Hepatic stellate cell (primary cell): Measurements from ENCODE around the gene REV3L.
A peak's percentile ranks its signal among the peaks of the same experiment; 100 is the strongest.

Experiments used
- DNase-seq: peaks from one replicate; pipeline ENCODE4 v3.0.0; 2011; ENCODE audit warnings: low spot score

REV3L gene

DNA sequence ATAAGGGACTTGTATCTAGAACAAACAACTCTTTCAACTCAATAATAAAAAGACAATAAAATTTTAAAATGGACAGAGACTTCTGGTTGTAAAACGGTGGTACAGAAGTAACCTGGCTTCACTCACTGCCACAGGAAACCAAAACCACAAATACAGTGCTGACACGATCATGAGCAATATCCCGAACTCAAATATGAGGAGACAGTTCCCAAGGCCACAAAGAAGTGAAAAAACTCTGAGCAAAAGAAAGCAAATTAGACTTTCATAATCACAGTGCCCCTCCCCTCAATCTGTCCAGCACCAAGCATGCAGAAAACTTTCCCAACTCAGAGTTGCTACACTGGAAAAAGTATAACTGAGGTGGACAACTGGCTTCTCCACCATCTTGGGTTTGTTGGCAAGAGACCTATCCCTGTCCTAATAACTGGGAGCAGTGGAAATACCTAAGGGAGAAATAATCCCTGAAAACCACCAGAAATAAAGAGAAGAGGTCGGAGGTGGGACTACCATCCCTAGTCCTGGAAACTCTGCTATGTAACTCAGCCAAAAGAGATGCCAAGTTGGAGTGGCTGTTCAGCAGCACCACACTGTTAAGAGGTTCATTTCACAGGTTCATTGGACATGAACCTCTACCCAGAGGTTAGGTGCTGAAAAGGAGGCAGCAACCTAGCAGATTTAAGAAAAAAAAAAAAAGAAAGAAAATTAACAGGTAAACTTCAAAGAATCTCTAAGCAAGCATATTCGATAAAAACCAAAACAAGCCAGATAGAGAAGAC is 55.5 kb downstream of the REV3L start:
- peak; percentile 60 for DNase-seq

DNA sequence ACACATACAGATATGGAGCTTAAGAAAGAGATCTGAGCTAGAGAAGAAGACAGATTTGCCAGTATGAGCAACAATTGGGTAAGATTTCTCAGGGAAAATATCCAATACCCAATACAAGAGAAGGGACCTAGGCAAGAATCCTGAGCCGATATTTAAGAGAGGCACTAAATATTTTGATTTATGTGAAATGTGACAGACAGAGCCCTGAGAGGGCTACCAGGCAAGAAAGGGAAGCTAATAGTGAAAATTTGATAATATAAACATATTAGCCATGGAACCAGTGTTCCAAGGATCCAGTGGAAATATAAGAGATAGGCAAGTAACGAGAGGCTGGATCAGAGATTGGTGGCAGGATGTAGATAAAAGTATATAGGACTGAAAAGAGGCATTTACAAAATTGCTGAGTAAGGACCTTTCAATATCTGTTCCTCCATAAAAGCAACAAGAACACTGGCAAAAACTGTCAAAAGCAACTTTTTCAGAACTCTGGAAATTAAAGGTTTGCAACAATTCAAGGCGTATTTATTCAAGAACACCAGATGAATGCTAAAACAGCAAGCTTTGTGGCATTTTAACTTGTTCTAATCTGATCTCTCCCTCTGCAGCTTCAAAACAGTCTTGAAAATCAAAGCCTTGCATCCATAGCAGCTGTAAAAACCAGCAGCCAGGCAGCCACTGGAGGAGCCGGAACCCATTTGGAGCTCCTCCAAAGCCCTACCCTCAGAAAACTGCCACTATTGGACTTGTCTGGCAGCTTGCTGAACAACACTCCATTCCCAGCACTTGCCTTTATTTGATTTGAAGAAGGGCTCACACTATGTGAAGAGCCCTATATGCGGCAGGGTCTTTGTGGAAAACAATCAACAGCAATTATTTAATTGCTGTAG is 58.8 kb downstream of the REV3L start:
- DNase-seq = no peak

DNA sequence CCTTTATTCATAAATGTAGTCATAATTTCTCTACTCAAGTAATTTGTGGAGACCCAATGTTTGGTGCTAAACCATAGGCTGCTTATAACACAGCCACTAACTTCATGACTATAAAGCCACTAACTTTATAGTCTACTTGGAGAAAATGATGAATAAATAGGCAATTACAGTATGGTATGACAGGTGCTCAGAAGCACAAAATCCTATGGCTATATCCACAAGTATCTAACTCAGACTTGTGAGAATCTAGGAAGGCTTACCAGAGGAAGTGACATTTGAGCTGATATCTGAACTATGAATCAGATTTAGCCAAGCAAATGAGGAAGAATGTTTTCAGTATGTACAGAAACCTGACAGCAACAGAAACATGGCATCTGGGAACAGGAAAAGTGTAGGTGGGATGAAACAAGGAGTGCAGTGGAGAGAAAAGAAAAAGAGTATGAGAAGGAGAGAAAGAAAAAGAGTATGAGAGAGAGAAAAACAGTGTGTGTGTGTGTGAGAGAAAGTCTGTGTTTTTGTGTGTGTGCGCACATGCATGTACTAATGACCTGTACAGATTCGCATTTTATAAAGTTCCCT is 59.9 kb downstream of the REV3L start:
- DNase-seq = no peak

DNA sequence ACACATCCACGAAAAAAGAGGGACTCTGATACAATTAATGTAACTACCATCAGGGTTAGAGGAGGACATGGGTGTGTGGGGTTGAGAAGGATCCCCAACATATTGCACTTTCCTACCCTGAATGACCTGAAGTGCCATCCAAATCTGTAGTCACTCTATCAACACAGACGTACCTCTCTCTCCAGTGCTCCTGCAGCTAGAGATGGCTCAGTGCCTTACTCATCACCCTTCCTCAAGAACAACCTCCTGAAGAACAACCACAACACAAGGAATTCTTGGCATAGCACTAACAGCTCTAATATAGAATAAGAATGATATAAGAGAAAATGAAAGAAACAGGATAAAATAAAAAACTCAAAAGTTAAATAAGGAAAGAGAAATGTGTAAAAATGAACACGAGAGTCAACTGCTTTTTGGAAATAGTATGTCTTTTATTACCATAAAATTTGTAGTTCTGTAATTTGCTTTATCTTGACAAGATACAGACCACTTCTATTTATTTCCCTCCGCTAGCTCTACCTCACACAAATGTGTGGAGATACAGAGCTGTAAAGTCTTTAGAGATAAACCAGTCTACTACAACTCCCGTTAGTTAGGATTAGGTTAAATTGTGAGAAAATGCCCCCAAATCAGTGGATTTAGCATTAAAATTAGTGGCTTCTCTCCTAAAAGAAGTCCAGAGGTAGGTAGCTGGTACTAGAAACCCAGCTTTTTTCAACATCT is 63.9 kb downstream of the REV3L start:
- no peak for DNase-seq

DNA sequence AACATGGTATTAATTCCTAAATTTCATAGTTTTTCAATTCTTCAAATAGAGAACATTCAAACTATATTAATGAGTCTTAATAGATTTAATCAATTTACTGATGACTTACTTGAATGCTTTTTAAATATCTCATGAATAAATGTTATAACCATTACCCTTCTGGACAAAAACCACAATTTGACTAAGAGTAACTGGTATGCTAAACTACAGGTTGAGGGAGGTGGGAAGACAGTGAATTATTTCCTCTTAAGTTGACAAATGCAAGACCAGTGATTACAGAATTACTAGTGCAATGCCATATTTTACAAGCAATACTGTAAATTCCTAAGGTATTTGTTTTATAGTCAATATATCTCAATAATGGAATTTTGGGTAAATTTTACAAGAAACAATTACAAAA is 65.1 kb downstream of the REV3L start:
- no peak for DNase-seq

DNA sequence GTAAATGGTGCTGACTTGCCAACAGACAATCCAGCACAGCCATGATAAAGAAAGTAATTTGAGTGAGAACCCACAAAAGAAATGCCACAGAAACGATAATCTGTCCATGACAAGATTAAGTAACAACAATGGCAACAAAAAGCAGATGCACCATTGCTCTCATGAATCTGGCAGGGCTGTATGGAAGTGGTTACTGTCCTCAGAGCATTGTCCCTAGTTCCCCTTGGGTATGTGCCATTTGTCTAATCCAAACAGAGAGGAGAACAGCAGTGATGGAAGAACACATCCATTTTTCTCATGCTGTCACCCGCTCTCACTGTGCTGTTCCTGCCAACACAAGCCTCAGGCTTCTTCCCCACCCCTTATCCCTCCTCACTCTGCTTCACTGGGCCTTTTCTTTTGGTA is 65.8 kb downstream of the REV3L start:
- DNase-seq = no peak

DNA sequence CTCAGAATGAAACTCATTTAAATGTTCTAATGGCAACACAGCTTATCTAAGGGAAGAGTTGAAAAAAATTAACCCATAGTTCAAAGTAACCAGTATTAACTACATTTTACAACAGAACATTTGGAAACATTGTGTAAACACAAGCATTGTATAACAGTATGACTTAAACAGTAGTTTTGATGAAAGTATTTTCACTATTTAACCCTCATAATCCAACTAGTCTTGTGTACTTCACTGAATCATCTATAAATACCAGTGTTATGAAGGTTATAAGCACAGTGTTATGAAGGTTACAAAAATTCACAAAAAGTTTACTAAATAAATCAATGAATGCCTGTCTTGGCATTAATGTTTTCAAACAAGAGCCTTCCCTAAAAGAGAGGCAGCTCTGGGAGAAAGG is 66.5 kb downstream of the REV3L start:
- DNase-seq = no peak

DNA sequence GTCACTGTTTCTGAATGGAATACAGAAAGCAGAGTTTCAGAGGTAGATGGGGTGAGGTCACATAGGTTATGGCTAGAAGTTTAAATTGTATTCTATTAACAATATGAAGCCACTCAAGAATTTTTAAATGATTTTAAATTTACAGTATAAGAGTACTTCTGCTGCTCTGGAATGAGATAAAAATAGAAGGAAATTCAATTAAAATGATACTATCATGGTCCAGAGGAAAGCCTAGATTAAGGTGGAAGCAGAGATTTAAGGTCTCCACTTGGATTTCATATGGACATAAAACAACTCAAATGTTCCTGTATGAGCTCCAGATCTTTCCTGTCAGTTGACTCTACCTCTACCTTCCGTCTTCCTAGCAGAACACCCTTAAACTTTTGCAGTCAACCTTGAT is 68.6 kb downstream of the REV3L start:
- no peak for DNase-seq

DNA sequence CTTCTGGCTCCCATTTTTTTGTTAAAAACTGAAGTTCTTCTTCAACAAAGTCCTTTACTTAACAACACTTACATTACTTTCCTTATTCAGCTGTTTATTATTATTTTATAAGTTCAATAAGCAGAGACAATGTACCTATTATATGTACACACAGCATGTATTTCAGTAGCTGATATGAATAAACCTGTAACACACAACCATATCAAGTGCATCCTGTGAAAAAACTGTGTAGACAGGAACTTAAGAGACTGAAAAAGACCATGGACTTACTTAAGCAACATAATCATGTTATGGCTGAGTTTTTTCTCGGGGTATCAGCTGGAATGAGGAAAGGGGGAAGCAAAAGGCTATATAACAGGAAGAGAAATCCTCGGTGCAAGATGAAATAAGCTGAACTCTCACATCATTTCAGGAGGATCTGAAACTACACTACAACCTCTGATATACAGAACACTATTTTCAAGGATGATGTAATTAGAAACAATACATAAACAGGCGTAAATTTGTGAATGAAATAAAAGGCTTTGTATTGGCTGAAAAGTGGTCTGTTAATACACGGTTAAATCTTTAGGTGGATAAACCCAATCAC is 70.9 kb downstream of the REV3L start:
- no peak for DNase-seq

DNA sequence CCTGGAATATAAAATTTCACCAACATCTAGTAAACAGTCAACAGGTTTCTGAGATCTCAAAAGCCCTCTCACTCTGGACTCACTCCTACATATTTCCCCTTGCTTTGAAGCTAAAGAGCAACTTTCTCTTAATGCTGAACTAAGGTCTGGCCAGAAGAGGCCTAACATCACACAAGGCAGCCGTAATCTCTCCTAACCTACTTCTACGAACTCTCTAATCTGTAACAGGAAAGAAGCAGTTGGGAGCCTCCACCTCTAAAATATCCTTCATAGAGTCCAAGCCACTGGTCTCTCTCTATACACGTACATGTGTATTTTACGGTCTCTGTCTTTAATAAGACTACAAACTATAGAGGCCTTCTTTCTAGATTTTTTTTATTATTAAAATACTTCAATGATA is 72.0 kb downstream of the REV3L start:
- no peak for DNase-seq

DNA sequence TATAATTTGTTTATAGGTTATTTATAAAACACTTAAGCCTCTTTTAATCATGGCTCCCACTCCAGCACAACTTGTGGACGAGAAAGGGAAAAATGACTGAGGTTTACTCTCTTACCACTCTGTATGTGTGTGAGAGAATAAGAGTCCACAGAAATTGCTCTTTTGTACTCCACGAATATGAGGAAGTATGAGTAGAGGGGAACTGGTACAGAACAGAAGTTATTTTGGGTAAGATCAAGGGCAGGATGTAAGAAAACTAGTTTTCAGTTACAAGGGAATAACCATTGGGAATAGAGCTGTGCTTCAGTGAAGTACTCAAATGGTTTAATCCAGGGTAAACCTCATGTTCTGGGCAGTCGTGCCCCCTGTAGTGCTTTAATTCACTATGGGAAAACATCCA is 72.6 kb downstream of the REV3L start:
- no peak for DNase-seq

DNA sequence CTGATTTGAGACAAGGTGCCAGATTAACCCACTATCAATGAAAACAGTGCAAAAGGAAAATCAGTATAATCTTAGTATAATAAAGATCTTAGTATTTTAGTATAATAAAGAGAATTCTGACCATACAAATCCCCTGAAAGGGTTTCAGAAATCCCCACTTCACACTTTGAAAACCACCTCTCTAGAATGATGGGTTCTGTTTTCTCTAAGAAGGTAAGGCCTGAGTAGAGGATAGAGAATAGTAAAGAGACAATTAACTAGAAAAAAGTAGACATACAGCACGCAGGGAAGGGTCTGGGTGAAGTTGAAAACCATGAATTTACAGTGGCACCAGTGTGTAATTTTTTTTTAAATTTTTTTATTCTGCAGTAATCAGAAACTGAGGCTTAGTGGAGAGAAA is 73.6 kb downstream of the REV3L start:
- no peak for DNase-seq

DNA sequence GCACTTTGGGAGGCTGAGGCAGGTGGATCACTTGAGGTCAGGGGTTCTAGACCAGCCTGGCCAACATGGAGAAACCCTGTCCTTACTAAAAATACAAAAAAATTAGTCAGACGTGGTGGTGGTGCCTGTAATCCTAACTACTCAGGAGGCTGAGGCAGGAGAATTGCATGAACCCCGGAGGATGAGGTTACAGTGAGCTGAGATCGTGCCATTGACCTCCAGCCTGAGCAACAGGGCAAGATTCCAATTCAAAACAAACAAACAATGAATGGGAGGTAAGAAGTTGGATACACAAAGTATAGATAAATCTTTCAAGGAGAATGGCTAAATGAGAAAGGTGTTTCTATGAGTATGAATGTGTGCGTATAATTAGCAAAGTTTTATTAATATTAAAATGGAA is 75.3 kb downstream of the REV3L start:
- DNase-seq = no peak

DNA sequence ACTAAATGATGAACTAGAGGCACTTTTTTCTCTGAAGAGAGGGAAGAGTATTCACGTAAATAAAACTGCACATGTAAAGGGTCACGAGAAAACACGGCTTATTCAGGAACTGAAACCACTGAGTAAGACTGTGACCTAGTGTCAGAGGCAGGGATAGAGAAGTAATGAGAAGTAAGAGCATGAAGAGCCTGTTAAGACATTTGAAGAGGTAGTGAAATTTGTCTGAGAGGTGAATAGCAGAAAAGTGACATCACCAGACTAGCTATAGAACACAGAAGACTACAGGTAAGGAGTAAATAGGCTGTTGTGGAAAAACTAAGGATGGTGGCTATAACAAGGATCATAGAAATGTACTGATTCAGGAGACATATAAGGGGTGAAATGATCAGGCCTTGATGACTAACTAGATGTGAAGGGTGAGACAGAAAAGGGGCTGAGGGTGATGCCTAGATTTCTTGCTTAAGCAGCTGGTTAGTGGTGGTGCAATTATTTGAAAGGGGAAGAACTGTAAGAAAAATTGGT is 76.8 kb downstream of the REV3L start:
- DNase-seq = no peak

DNA sequence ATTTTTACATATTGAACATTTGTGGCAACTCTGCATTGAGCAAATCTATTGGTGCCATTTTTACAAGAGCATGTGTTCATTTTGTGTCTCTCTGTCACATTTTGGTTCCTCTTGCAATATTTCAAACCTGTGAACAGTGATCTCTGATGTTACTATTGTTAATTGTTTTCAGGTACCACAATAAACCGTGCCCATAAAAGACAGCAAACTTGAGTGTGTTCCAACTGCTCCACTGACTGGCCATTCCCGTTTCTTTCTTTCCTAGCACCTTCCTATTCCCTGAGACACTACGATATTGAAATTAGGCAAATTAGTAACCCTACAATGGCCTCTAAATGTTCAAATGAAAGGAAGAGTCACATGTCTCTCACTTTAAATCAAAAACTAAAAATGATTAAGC is 79.6 kb downstream of the REV3L start:
- no peak for DNase-seq

DNA sequence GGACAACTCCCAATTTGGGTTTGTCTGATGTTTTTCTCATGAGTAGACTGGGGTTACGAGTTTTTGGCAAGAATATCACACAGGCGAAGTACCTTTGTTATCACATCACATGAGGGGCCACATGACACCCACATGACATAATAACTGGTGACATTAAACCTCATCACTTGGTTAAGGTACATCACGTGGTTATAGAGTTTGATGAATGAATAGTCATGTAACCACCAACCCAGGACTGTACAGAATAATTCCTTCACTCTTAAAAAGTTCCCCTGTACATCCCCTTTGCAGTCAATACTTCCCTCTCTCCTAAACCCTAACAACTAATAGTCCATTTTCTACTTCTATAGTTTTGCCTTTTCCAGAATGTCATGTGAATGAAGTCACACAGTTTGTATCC is 83.4 kb downstream of the REV3L start:
- no peak for DNase-seq

DNA sequence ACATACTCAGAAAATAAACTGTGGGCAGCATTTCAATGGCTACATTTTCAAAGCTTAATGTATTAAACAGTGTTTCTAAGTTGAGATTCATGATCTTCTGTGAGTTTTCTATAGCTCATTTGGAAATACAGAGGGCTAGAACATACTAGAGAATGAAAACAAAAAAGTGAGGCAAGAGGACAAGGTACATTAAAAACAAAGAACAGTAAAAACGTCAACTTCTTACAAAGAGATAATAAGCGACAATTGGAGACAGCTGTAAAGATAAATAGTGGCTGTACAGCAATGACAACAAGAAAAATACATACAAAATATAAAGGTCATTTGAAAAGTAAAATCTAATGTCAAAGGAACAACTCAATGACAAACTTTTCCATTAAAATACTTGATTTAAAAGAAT is 94.3 kb downstream of the REV3L start:
- DNase-seq = no peak

DNA sequence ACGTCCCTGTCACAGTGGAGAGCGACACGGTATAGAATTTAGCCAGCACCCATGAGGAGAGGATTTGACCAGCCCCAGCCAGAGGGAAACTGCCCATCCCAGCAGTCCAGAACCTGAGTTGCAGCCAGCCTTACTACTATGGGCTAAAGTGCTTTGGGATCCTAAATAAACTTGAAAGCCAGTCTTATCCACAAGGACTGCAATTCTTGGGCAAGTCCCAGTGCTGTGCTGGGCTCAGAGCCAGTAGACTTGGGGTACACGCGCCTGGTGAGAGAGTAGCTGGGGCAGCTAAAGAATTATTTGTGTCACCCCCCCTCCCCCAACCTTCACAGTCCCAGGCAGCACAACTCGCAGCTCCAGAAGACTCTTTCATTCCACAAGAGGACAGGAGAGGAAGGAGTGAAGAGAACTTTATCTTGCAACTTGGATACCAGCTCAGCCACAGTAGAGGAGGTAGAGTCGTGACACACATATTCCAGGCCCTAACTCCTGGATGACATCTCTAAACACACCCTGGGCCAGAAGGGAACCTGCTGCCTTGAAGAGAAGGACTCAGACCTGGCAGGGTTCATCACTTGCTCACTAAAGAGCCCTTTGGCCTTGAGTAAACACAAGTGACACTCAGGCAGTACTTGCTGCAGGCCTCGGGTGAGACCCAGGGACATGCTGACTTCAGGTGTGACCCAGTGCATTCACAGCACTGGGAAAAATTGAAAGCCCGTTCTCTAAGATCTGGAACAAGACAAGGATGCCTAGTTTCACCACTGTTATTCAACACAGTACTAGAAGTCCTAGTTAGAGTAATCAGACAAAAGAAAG is 100.3 kb downstream of the REV3L start:
- no peak for DNase-seq

DNA sequence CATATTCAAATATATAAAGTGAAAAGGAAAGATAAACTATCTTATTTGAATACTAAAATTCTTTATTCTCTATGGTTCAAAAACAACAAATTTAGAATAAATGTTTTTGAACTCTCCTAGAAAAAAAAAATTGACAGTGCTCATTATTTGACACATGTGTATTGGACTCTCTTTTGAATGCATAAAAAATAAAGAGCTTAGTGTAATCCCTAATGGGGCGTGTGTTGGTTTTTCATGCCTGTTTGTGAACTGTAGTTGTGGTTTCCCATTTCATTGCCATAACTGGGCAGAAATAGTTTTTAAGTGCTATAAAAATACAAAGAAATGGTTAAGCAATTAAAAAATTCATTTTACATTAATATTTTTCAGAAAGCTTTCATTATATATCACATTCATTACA is 101.3 kb downstream of the REV3L start:
- no peak for DNase-seq

DNA sequence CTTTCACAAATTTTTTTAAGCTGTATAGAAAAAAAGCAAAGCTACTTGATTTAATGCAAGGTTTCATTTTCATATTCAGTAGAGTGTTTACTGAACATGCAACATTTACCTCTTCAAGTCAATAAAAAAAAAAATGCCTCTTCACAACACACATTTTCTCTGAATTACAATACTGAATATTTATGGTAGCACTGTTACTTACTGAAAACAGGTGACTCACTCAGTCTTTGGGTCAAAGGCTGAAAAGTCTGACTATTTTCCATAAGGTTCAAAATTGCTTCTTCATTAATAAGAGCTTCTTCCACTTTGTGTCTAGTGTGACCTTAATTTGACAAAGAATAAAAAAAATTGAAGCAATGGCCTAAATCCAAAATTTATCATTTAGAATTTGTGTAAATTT is 101.9 kb downstream of the REV3L start:
- peak; percentile 3 for DNase-seq

DNA sequence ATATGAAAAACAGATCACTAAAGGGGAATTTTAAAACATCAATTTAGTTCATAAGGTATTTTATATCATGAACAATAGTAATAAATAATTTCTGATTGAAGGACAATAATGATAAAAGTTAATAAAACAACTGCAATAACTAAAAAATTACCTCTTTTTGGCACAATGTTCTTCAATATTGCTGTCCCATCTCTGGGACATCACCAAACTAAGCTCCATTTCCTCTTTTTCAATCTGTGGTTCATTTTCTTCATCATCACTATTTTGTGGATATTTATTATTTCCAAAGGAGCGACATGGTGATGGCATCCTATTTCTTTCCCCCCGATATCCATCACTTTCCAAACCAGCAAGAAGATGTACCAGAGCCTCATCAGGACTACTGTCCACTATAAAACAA is 103.2 kb downstream of the REV3L start:
- no peak for DNase-seq
